NCI-H2196 treated with DMSO at 0.1 percent for 48 hours (cell line): ENCODE measurements around the gene GLRA1.

Source experiments
- DNase-seq: peaks from one replicate; lab custom pipeline; 2025; ENCODE audit not compliant: unreplicated experiment; lab: John Stamatoyannopoulos, UW

Gene GLRA1

GRCh38 chr5:151779531-151780125 lies 145.0 kb downstream of the GLRA1 start:
- DNase-seq, result no peak

GRCh38 chr5:151775025-151775606 lies 149.5 kb downstream of the GLRA1 start:
- DNase-seq, result no peak

- DNase-seq, result no peak
These were observed 150.7 kb downstream of the GLRA1 start for GRCh38 chr5:151773951-151774350.

GRCh38 chr5:151772846-151773561 lies 151.6 kb downstream of the GLRA1 start:
- no peak for DNase-seq
